Activated CD8-positive, alpha-beta memory T cell treated with anti-CD3 and anti-CD28 coated beads, Interleukin-2, amount 50 U/mL, for 24 hours (primary cell): Measurements from ENCODE around the gene NDUFS8.

Experiments used
- DNase-seq: peaks from one replicate; pipeline ENCODE4 v3.0.0-alpha.2; 2020; ENCODE audit errors: extremely low read depth

NDUFS8 gene

DNA sequence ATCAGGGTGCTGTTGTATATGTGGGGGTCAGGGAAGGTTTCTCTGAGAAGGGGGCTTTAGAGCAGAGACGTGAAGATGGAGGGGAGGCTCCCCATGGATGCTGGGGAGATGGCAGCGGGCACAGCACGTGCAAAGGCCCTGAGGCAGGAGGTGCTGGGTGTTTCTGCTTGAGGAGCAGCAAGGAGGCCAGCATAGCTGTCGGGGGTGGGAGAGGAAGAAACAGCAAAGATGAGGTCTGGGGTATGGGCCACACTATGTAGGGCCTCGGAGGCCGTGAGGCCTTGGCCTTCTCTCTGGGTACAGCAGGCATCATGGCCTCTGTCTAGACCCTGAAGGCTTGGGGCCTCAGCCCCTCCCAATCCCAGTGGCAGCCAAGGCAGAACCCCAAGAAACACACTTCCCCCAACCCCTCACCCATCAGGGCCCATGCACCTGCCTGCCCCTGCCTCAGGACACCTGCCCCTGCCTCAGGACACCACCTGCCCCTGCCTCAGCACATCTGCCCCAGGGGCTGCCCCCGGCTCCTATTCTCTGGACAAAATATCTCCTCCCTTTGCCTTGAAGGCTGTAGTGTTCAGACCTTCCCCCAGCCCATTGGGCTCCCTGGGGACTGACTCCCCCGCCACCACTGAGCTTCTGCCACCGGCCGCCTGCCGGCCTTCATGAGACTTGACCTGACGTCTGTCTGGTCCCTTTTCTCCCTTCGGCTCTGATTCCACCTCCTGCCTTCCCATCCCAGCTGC, 14.1 kb upstream of the NDUFS8 start:
- no peak for DNase-seq

DNA sequence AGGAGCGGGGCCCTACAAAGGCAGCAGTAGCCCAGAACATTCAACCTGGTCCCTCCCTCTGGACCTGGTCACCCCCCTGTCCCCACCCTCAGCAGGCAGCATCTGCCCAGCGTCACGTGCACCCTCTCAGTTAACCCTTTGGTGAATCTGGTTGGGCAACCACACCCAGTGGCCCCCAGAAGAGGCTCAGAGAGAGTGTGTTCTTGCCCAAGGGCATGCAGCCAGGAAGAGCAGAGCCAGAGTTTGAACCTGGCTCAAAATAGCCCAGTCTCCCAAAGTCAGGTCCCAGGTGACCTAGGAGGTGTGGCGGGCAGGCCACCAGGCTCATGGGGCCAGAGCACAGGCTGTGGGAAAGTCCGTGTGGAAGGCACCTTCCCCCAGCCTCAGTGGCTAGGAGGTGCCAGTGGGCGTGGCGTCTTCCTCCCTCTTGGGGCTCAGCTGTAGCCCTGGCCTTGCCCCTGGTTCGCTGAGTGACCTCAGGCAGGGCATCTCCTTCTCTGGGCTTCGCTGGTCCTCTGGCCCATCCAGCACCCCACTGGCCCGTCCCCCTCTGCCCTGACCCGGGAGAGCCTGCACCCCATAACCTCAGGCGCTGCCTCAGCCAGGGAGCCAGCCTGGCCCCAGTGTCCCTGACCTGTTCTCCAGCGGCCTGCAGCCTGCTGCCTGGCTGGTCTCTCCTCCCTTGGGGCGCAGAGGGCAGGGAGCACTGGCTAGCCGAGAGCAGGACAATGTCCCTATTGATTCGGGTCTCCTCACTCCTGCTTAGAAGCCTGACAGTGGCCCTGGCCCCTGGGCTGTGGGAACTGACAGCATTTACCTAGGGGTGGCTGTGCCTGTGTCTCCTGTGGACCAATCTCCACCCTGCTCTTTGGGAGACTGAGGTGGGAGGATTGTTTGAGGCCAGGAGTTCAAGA, 13.3 kb upstream of the NDUFS8 start:
- no peak for DNase-seq

DNA sequence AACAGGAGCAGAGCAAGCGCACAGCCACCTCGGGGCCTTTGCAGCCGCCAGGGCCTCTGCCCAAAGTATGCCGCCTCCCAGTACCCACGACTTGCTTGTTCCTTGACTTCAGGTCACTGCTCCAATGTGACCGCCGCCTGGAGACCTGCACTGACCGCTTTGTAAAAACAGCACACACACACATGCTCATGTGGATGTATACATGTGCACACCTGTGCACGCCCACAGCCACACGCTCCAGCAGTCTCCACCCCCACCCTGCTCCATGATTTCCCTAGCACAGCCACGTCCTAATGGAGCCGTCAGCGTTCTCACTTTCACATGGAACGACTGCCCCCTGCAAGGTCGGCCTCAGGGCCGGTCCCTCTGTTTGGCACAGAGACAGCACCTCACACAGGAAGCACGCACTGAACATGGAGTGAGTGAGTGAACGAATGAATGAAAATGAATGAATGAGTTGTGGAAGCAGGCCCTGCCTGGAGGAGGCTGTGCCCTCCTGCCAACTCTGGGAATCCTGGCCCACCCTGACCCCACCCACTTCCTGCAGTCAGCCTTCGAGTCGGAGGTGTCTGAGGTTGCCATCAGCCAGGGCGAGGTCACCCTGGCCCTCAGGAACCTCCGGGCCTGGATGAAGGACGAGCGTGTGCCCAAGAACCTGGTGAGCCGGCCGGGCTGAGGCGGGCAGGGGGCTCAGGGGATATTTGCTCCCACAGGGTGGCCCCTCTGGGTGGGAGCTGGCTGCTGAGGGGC, 12.3 kb upstream of the NDUFS8 start:
- no peak for DNase-seq

DNA sequence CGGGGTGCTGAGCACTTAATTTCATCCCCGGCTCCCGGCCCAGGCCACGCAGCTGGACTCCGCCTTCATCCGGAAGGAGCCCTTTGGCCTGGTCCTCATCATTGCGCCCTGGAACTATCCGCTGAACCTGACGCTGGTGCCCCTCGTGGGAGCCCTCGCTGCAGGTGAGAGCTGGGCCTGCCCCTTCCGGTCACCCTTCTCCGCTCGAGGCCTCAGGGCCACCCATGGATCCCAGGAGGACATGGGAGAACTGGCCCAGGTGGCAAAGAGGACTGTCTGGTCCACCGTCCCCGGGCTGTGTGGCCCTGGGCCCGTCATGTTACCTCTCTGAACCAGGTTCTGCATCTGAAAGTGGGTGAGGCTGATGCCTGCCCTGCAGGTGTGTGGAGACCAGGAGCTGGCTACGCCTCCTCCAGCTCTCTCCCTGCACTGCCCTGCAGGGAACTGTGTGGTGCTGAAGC, 11.7 kb upstream of the NDUFS8 start:
- no peak for DNase-seq

DNA sequence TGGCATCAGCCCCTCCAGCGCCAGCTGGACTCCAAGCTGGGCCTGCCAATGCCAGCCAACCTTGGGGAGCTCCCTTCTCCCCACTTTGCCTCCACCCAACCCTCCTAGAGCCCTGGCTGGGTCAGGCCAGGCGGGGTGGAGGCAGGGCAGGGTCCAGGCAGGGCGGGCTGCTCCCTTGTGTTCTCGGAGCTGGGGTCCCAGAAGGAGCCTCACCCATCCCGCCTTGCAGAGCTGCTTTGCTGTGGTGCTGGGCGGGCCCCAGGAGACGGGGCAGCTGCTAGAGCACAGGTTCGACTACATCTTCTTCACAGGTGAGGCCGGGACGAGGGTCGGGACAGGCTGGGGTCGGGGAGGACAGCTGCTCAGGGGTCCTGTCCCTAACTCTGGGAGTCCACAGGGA, 11.0 kb upstream of the NDUFS8 start:
- no peak for DNase-seq

DNA sequence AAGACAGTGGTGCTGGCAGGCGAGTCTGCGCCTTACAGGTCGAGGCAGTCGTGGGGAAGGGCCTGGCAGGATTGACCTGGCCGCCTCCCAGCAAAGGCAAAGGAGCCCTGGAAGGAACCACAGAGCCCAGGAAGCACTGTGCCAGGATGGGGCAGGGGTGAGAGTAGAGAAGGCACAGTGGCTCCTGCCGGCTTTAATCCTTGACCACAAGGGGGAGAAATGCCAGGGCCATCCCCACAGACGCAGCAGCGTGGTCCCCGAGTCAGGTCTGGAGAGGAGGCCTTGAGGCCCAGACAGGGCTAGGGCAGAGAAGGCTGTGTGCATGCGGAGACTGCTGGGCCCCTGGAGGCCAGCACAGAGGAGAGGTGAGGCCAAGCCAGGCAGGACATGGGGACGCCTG, 9.9 kb upstream of the NDUFS8 start:
- no peak for DNase-seq

DNA sequence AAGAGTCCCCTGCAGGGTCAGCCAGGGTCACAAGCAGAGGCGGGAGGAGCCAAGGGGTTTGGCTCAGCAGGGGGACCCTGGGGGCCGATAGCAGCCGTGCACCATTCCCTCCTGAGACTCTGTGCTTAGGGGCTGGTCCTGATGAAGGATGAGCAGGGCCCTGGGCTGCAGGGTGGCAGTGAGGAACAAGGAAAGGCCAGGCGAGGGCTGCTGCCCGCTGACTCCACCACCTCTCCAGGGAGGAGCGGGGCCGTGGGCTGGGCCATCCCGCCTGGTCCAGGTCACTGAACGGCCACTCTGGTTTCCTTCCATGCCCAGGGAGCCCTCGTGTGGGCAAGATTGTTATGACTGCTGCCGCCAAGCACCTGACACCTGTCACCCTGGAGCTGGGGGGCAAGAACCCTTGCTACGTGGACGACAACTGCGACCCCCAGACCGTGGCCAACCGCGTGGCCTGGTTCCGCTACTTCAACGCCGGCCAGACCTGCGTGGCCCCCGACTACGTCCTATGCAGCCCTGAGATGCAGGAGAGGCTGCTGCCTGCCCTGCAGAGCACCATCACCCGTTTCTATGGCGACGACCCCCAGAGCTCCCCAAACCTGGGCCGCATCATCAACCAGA, 9.2 kb upstream of the NDUFS8 start:
- no peak for DNase-seq

DNA sequence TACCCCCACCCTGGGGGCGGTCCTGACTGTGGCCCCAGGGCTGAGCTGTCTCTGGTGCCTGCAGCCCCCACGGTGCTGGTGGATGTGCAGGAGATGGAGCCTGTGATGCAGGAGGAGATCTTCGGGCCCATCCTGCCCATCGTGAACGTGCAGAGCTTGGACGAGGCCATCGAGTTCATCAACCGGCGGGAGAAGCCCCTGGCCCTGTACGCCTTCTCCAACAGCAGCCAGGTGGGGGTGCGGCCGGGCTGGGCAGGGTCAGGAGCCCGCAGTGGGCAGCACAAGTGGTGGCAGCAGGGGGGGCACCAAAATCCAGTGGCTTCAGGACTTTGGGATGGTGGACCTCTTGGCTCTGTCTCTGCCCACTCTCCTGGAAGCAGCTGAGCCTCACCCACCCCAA, 8.0 kb upstream of the NDUFS8 start:
- DNase-seq = no peak

DNA sequence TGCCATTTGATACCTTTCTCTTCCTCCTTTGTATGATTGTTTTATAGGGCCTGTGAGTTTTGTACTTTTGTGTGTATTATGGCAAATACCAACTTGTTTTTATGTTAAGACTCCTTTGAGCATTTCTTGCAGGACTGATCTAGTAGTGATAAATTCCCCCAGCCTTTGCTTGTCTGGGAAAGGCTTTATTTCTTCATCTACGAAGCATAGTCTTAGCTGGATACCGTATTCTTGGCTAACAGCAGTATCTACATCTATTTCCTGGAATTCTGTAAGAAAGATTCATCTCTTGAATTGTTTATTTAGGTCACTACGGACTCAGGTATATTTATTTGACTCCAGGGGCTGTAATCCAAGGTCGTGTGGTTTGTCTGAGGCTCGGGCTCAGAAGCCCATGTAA, 6.0 kb upstream of the NDUFS8 start:
- DNase-seq = no peak

DNA sequence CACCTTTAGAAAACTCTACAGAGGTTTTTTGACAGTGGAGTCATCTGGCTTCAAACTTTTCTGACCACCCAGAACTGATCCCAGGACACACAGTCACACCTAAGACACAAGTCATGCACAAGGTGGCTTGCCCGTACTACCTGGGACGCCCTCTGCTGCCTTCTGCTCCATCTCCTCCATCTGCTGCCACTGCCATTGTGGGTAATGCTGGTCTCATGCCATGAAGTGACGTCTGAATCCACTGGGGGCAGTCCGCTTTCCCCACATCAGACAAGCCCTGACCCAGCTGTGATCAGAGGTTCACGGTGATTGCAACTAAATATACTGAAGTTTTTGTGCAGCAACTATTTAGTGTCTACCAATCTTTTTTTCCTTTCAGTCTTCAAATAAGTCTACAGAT, 5.4 kb upstream of the NDUFS8 start:
- no peak for DNase-seq

DNA sequence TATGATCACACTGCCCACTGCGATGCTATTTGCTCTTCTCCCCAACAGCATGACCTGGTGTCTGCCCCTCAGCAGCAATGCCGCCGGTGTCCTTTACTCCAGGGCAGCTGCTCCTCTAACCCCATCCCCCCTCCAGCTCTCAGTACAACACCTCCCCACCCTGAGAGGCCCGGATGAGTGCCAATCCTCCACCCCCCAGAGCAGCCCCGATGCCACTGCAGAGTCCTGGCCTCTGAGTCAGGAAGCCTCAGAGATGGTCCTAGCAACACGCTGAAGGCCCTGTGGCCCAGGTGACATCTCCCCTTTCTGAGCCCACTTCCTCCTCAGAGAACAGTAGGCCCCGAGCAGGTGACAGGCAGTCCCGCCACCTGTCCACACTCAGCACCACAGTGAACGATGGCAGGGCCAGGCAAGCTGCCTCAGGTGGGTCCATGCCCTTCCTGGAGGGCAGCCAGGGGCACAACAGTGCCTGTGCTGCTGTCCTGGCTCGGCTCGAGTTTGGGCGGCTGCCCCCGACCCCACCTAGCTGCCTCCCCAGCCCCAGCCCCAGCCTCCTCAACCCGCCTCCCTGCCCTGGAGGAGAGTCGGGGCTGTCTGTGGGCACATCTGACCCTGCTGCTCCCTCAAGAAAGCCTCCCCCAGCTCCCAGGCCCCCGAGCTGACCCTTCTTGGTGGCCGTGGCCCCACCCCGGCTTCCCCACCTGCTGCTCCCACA, 3.9 kb upstream of the NDUFS8 start:
- no peak for DNase-seq

DNA sequence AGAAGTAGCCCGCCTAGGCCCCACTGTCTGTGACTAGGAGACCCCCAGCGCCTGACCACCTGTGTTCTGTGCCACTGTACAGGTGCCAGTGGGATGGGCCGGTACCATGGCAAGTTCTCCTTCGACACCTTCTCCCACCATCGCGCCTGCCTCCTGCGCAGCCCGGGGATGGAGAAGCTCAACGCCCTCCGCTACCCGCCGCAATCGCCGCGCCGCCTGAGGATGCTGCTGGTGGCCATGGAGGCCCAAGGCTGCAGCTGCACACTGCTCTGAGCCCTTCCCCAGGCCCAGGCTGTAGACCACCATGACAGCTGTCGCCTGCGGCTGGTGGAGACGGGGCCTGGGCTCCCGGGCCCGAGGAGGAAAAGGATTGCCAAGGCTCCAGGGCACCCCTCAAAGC, 2.8 kb upstream of the NDUFS8 start:
- no peak for DNase-seq

DNA sequence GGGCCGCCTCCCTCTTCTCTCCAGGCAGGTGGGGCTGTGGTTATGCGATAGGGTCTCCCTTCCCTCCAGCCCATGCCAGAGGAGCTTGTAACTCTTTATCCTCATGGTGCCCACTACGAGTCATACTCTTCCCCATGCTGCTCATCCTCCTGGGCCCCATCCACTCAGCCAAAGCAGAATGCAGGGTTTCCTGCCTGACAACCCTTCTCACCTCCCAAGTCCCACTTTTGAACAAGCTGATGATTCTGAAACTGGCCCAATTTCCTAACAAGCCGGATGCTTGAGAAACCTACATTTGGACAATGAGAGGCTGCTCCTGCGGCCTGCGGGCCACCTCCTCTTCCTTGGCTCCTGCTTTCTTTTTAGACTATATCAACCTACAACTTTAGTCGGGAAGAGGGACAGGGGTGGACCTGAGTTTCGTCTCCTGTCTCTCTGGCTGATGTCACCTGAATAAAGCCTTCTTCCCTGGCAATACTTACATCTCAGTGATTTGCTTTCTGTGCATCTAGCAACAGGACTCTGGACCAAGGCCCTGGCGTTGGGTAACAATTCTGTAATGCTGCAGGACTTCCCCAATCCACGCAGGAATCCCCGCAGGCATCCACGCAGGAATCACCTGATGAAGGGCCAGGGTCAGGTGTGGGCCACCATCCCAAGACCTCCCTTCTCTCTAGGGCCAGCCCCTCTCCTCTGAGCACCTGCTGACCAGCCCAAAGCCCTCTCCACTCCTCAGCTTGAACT, 1.5 kb upstream of the NDUFS8 start:
- DNase-seq = no peak

DNA sequence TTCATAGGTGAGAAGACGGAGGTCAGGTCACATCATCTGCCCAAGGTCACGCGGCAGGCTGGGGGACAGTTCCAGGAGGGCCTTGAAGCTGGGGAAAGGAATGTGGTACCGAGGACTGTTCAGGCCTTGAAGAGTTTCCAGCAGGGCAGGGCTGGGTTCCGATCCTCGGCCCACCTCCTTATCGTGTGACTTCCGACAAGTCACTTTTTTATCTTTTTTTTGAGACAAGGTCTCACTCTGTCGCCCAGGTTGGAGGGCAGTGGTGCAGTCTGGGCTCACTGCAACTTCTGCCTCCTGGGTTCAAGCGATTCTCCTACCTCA, 623 bp downstream of the NDUFS8 start:
- no peak for DNase-seq

DNA sequence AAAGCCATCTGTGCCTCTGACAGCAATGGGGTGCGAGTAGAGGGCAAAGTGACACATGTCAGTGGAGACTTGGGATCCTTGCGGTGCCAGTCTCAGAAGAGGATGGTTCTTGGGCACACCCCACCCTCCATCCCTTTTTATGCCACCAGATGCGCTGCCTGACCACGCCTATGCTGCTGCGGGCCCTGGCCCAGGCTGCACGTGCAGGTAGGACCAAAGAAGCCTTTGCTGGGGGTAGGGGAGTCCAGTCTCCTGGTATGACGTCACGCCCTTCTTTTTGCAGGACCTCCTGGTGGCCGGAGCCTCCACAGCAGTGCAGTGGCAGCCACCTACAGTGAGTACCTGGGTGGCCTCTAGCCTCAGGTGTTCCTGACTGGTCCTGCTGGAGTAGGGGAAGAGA, 1.5 kb downstream of the NDUFS8 start:
- no peak for DNase-seq

DNA sequence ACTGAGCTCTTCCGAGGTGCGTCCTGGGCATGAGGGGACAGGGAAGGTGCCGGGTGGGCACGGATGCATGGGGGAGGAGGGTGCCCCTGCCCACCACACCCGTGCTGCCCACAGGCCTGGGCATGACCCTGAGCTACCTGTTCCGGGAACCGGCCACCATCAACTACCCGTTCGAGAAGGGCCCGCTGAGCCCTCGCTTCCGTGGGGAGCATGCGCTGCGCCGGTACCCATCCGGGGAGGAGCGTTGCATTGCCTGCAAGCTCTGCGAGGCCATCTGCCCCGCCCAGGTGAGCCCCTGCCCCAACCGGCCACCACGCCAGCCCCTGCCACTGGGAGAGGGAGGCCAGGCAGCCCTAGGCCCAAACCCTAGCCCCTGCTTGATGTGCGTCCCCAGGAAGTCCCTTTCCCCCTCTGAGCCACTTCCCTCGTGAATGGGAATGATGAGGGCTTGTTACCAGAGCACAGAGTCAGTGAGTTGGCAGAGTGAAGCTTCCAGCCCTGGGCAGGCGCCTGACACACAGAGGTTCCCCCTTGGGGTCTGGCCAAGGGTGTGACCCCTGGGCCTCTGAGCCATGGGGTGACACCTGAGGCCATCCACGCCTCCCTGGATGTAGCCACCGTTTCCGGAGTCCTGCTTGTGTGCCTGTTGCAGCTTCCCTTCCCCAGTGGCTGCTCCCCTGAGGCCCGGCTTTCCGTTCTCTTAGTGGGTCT, 2.7 kb downstream of the NDUFS8 start:
- no peak for DNase-seq

DNA sequence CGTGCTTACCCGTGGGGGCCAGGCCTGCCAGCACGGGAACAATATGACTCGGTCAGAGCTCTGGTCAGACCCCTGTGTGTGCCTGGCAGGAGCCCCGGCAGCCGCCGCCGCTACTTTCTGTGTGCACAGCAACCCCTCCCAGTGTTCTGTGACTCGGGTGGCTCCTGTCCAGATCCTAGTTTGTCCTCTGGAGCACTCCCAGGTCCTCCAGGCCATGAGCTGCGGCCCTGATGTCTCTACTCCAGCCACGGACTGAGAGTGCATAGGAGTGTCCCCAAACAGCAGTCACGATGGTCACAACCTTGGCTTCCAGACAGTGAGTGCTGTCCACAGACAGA, 3.2 kb downstream of the NDUFS8 start:
- DNase-seq = no peak

DNA sequence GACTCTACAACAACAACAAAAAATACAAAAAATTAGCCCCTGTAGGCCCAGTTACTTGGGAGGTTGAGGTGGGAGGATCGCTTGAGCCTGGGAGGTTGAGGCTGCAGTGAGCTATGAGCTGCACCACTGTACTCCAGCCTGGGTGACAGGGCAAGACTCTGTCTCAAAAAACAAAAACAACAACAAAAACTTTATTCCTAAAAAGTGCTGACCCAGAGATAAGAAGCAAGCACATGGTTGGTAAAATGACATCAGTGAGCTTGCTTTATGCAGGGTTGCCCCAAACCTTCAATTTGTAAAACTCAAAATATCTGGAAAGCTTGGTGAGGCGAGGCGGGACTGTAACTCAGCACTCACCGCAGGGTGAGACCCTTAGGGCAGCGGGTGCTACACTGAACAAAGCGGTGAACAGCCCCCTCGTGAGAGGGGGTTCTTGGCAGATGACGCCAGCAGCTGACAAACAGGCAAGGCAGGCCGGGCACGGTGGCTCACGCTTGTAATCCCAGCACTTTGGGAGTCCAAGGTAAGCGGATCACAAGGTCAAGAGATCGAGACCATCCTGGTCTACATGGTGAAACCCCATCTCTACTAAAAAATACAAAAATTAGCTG, 4.9 kb downstream of the NDUFS8 start:
- DNase-seq = no peak

DNA sequence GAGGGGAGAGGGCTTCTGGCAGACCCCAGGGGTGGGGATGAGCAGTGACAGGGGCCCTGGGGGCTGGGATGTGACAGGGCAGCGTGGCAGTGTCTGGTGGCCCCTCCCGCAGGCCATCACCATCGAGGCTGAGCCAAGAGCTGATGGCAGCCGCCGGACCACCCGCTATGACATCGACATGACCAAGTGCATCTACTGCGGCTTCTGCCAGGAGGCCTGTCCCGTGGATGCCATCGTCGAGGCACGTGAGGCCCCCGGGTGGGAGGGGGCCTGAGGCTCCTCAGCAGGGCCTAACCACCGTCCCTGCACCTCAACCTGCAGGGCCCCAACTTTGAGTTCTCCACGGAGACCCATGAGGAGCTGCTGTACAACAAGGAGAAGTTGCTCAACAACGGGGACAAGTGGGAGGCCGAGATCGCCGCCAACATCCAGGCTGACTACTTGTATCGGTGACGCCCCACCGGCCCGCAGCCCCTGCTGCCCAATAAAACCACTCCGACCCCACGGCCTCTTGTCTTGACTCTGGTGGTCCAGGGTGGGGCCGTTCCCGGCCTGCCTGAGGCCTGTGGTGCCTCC, 5.7 kb downstream of the NDUFS8 start:
- DNase-seq = no peak
